ENCODE results near the gene NNAT.
"Not testable (repeated sequence)": the region's sequence is repeated elsewhere in the genome, so short reads cannot be mapped to it uniquely, and the experiment has no call there.

DNA sequence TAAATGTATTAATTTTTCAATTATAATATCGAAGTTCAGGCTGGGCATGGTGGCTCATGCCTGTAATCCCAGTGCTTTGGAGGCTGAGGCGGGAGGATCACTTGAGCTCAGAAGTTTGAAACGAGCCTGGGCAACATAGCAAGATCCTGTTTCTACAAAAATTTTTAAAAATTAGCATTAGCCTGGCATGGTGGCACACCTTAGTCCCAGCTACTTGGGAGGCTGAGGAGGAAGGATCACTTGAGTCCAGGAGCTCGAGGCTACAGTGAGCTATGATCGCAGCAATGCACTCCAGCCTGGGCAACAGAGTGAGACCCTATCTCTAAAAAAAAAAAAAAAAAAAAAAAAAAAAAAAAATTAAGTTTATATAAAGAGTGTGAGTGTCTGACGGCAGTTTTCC lies 48.6 kb upstream of the NNAT start:
- not testable (repeated sequence) for TF ChIP-seq POLR2A (IDR thresholded peaks at IDR 0.05)
- TF ChIP-seq, protein P1, sequence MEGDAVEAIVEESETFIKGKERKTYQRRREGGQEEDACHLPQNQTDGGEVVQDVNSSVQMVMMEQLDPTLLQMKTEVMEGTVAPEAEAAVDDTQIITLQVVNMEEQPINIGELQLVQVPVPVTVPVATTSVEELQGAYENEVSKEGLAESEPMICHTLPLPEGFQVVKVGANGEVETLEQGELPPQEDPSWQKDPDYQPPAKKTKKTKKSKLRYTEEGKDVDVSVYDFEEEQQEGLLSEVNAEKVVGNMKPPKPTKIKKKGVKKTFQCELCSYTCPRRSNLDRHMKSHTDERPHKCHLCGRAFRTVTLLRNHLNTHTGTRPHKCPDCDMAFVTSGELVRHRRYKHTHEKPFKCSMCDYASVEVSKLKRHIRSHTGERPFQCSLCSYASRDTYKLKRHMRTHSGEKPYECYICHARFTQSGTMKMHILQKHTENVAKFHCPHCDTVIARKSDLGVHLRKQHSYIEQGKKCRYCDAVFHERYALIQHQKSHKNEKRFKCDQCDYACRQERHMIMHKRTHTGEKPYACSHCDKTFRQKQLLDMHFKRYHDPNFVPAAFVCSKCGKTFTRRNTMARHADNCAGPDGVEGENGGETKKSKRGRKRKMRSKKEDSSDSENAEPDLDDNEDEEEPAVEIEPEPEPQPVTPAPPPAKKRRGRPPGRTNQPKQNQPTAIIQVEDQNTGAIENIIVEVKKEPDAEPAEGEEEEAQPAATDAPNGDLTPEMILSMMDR (IDR thresholded peaks at IDR 0.05) = not testable (repeated sequence)

Data from body of pancreas (tissue), 4 donors.